ENCODE data around the gene TGFBI.

Gene TGFBI

DNA sequence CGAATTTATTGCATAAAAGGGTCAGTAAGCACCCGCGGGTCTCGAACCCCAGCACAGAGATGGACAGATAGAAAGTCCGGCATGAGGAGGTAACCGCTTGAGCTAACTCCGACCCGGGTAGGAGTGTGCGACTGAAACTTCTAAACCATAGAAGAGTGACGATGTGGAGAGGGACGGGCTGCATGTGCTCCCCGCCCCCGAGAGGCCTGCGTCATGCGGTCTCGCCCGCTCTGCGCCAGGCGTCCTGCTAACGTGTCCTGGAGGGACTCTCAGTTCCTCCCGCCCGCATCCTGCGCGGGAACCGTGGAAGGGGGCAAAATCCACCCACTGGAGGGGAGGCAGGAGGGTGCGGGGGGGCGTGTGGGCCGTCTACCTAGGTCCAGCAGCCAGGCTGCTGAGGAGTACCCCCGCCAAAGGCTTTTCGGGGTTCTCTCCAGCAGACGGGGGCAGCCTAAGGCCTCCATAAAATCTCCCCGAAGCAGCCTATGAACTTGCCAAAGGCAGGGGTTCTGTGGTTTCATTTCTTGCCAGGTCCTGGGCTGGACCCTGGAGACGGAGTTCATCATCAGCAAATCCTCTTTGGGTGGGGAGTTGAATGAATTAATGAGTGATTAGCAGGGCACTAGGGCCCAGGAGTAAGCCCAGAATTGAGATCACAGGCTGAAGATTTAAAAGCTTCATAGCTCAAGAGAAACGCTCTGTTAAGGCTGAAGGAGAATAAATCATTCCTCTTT lies 51.9 kb downstream of the TGFBI start:
- TF ChIP-seq TAF1 (IDR thresholded peaks at IDR 0.05; ENCODE audit: borderline replicate concordance, insufficient read depth, low read length) (no peak), POLR2AphosphoS5 (IDR thresholded peaks at IDR 0.05; ENCODE audit: low read depth, low read length) (no peak), SIN3A (IDR thresholded peaks at IDR 0.05; ENCODE audit: borderline replicate concordance, insufficient read depth, low read length) (no peak), FOXP2 (optimal IDR thresholded peaks at IDR 0.05; ENCODE audit: borderline replicate concordance, extremely low read depth, extremely low read length, insufficient read depth) (no peak)
- TF ChIP-seq, protein P1, sequence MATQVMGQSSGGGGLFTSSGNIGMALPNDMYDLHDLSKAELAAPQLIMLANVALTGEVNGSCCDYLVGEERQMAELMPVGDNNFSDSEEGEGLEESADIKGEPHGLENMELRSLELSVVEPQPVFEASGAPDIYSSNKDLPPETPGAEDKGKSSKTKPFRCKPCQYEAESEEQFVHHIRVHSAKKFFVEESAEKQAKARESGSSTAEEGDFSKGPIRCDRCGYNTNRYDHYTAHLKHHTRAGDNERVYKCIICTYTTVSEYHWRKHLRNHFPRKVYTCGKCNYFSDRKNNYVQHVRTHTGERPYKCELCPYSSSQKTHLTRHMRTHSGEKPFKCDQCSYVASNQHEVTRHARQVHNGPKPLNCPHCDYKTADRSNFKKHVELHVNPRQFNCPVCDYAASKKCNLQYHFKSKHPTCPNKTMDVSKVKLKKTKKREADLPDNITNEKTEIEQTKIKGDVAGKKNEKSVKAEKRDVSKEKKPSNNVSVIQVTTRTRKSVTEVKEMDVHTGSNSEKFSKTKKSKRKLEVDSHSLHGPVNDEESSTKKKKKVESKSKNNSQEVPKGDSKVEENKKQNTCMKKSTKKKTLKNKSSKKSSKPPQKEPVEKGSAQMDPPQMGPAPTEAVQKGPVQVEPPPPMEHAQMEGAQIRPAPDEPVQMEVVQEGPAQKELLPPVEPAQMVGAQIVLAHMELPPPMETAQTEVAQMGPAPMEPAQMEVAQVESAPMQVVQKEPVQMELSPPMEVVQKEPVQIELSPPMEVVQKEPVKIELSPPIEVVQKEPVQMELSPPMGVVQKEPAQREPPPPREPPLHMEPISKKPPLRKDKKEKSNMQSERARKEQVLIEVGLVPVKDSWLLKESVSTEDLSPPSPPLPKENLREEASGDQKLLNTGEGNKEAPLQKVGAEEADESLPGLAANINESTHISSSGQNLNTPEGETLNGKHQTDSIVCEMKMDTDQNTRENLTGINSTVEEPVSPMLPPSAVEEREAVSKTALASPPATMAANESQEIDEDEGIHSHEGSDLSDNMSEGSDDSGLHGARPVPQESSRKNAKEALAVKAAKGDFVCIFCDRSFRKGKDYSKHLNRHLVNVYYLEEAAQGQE (IDR thresholded peaks at IDR 0.05; ENCODE audit: insufficient read depth in 1 of 2, low read depth in 2 of 2, low read length in 2 of 2) = no peak

DNA sequence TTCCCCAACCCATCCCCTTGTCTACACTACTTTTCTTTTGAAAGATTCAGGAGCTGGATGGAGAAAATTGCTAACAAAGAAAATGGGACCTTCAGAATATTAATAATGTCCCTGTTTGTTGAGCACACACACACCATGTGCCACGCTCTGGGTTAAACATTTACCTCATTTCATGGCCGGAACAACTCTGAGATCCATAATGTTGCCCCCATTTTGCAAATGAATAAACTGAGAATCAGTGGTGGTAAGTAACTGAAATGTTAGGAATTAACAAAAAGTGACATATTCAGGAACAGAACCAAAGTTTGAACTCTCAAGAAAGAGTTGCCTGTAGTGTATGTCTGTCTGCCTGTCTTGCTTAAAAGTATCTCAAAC lies 52.4 kb downstream of the TGFBI start:
- TF ChIP-seq SIN3A (IDR thresholded peaks at IDR 0.05; ENCODE audit: borderline replicate concordance, insufficient read depth, low read length) = no peak
- TF ChIP-seq POLR2AphosphoS5 (IDR thresholded peaks at IDR 0.05; ENCODE audit: low read depth, low read length) = no peak
- TF ChIP-seq, protein P1 (IDR thresholded peaks at IDR 0.05; ENCODE audit: insufficient read depth in 1 of 2, low read depth in 2 of 2, low read length in 2 of 2) = no peak
- TF ChIP-seq FOXP2 (optimal IDR thresholded peaks at IDR 0.05; ENCODE audit: borderline replicate concordance, extremely low read depth, extremely low read length, insufficient read depth) = no peak
- no peak for TF ChIP-seq TAF1 (IDR thresholded peaks at IDR 0.05; ENCODE audit: borderline replicate concordance, insufficient read depth, low read length)

DNA sequence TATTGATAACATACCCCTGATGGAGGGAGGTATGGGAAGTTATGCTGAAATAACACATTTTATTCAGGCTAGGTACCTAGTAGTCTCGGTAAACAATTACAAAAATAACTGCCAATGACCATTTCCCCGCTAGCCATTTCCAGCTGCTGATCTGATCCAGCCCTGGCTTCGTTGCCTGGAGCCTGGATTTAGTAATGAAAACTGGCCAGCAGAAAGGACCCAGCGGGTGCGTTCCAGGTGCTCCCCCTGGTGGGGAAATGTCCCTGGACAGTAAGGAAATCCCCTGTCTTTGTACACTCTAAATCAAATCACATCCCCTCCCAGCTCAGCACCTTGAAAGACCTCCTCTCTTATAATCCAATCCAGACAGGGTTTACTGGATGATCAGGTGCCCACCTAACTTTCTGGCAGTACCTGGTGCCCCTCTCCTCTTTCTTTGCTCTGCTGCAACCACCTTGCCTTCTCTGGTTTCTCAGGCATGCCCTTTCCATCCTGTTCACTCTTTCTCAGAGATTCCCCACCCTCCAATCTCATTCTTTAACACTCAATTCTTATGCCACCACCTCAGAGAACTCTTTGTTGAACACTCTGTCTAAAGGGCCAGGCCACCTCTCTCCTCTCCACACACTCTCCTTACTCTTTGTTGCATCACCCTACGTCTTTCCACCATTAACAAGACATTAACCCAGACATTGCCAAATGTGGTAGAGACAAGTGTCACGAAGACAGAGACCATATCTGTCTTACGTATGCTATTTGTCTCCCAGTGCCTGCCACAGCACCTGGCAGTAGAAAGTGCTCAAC lies 53.8 kb downstream of the TGFBI start:
- TF ChIP-seq, protein P1 (IDR thresholded peaks at IDR 0.05; ENCODE audit: insufficient read depth in 1 of 2, low read depth in 2 of 2, low read length in 2 of 2) = no peak
- no peak for TF ChIP-seq SIN3A (IDR thresholded peaks at IDR 0.05; ENCODE audit: borderline replicate concordance, insufficient read depth, low read length)
- TF ChIP-seq TAF1 (IDR thresholded peaks at IDR 0.05; ENCODE audit: borderline replicate concordance, insufficient read depth, low read length) = no peak
- TF ChIP-seq POLR2AphosphoS5 (IDR thresholded peaks at IDR 0.05; ENCODE audit: low read depth, low read length) = no peak
- TF ChIP-seq FOXP2 (optimal IDR thresholded peaks at IDR 0.05; ENCODE audit: borderline replicate concordance, extremely low read depth, extremely low read length, insufficient read depth) = no peak

DNA sequence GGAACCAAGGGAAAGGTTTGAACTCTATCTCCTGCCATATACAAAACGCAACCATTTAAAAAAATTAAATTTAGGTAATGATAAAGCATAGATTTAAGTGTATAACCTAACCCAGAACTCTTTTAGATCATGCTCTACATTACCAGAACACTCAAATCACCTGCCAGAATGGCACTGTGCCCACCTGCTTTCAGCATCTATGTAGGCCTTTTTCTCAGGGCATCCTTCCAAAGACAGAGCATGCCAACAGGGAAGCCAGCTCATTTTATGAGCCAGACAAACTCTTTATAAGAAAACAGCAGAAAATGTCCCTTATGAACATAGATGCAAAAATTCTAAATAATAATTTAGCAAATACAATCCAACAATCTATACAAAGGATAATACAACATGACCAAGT lies 55.9 kb downstream of the TGFBI start:
- no peak for TF ChIP-seq FOXP2 (optimal IDR thresholded peaks at IDR 0.05; ENCODE audit: borderline replicate concordance, extremely low read depth, extremely low read length, insufficient read depth)
- TF ChIP-seq TAF1 (IDR thresholded peaks at IDR 0.05; ENCODE audit: borderline replicate concordance, insufficient read depth, low read length) = no peak
- TF ChIP-seq, protein P1 (IDR thresholded peaks at IDR 0.05; ENCODE audit: insufficient read depth in 1 of 2, low read depth in 2 of 2, low read length in 2 of 2) = no peak
- TF ChIP-seq POLR2AphosphoS5 (IDR thresholded peaks at IDR 0.05; ENCODE audit: low read depth, low read length) = no peak
- TF ChIP-seq SIN3A (IDR thresholded peaks at IDR 0.05; ENCODE audit: borderline replicate concordance, insufficient read depth, low read length) = no peak
